NOMO-1 treated with dmso at 0.1 percent for 144 hours (cell line): ENCODE results near the gene KDM4C.

Source experiments
- DNase-seq: peaks from one replicate; lab custom pipeline; 2025; ENCODE audit not compliant: unreplicated experiment; lab: John Stamatoyannopoulos, UW

The KDM4C gene

GRCh38 chr9:6852243-6852963 is 94.6 kb downstream of the KDM4C start:
- no peak for DNase-seq

GRCh38 chr9:6855860-6856259 is 98.1 kb downstream of the KDM4C start:
- DNase-seq = no peak

GRCh38 chr9:6864102-6864501 is 106.3 kb downstream of the KDM4C start:
- no peak for DNase-seq

GRCh38 chr9:6869081-6869948 is 111.5 kb downstream of the KDM4C start:
- DNase-seq = no peak

GRCh38 chr9:6870149-6870548 is 112.4 kb downstream of the KDM4C start:
- DNase-seq = no peak

GRCh38 chr9:6870650-6871477 is 113.1 kb downstream of the KDM4C start:
- DNase-seq = no peak

- DNase-seq = no peak
Observed at GRCh38 chr9:6873857-6874256, 116.1 kb downstream of the KDM4C start.

- DNase-seq = no peak
Observed at GRCh38 chr9:6876195-6876894, 118.6 kb downstream of the KDM4C start.

GRCh38 chr9:6877671-6878161 is 119.9 kb downstream of the KDM4C start:
- DNase-seq = no peak

GRCh38 chr9:6880626-6881025 is 122.9 kb downstream of the KDM4C start:
- no peak for DNase-seq

GRCh38 chr9:6884101-6884500 is 126.3 kb downstream of the KDM4C start:
- DNase-seq = no peak

- no peak for DNase-seq
Observed at GRCh38 chr9:6884990-6885389, 127.2 kb downstream of the KDM4C start.

- DNase-seq = peak; percentile 2
Observed at GRCh38 chr9:6887051-6887450, 129.3 kb downstream of the KDM4C start.

- no peak for DNase-seq
Observed at GRCh38 chr9:6889868-6890267, 132.1 kb downstream of the KDM4C start.

- no peak for DNase-seq
Observed at GRCh38 chr9:6893350-6894131, 135.8 kb downstream of the KDM4C start.

- no peak for DNase-seq
Observed at GRCh38 chr9:6894135-6894534, 136.4 kb downstream of the KDM4C start.

GRCh38 chr9:6895754-6896153 is 138.0 kb downstream of the KDM4C start:
- no peak for DNase-seq

GRCh38 chr9:6896562-6896961 is 138.8 kb downstream of the KDM4C start:
- DNase-seq = no peak

- DNase-seq = no peak
Observed at GRCh38 chr9:6897207-6897822, 139.5 kb downstream of the KDM4C start.
